DOHH2 (cell line): Measurements from ENCODE around the gene RNF212.

ENCODE experiments used
- H3F3A ChIP-seq: fragments of 200-600 bp; sonication (generic), shearing (Covaris generic); 2 replicates; pipeline ENCODE4 v1.6.0; 2016; ENCODE audit warnings: antibody characterized with exemption, mild to moderate bottlenecking; ENCODE audit not compliant: control insufficient read depth, insufficient read depth
- H3K27ac ChIP-seq: fragments of 200-600 bp; sonication (generic); 2 replicates; pipeline ENCODE4 v1.5.1; 2014; ENCODE audit warnings: low read depth, mild to moderate bottlenecking, low read length, moderate library complexity
- H3K27me3 ChIP-seq: fragments of 200-600 bp; sonication (generic); 2 replicates; pipeline ENCODE4 v1.6.1; 2014; ENCODE audit warnings: mild to moderate bottlenecking, low read length, mixed read lengths; ENCODE audit not compliant: control insufficient read depth
- H3K36me3 ChIP-seq: fragments of 200-600 bp; sonication (generic); 2 replicates; pipeline ENCODE4 v1.6.1; 2014; ENCODE audit warnings: mild to moderate bottlenecking, low read length, moderate library complexity, mixed read lengths; ENCODE audit not compliant: control insufficient read depth
- H3K4me1 ChIP-seq: fragments of 200-600 bp; sonication (generic); 2 replicates; pipeline ENCODE4 v1.6.1; 2014; ENCODE audit warnings: mild to moderate bottlenecking, low read length, mixed read lengths; ENCODE audit not compliant: control insufficient read depth
- H3K4me2 ChIP-seq: fragments of 200-600 bp; sonication (generic); 2 replicates; pipeline ENCODE4 v1.6.0; 2014; ENCODE audit warnings: mild to moderate bottlenecking, low read length, moderate library complexity
- H3K4me3 ChIP-seq: fragments of 200-600 bp; sonication (generic); 2 replicates; pipeline ENCODE4 v1.5.1; 2014; ENCODE audit warnings: mild to moderate bottlenecking, low read length, mixed read lengths
- H3K79me2 ChIP-seq: fragments of 200-600 bp; sonication (generic); 2 replicates; pipeline ENCODE4 v1.6.1; 2014; ENCODE audit warnings: mild to moderate bottlenecking, low read length, mixed read lengths; ENCODE audit not compliant: control insufficient read depth
- H3K9me2 ChIP-seq: fragments of 200-600 bp; sonication (generic); replicated peaks from 2 replicates; pipeline ENCODE4 v1.6.1; 2014; ENCODE audit warnings: mild to moderate bottlenecking, low read length, mixed read lengths; ENCODE audit not compliant: control insufficient read depth
- H3K9me3 ChIP-seq: fragments of 200-600 bp; sonication (generic); 2 replicates; pipeline ENCODE4 v1.6.1; 2014; ENCODE audit warnings: antibody characterized with exemption, low read length, mixed read lengths; ENCODE audit not compliant: control insufficient read depth, insufficient read depth
- H4K20me1 ChIP-seq: fragments of 200-600 bp; sonication (generic); 2 replicates; pipeline ENCODE4 v1.6.0; 2014; ENCODE audit warnings: low read depth, mild to moderate bottlenecking, antibody characterized with exemption, low read length, moderate library complexity; ENCODE audit not compliant: control insufficient read depth, insufficient read depth
- EZH2phosphoT487 ChIP-seq: fragments of 200-600 bp; sonication (generic); IDR thresholded peaks from 2 replicates; pipeline ENCODE4 v1.6.1; 2017; ENCODE audit warnings: borderline replicate concordance, mild to moderate bottlenecking, antibody characterized with exemption, low read length, moderate library complexity, mixed read lengths
- TF ChIP-seq, protein P1 (sequence below): fragments of 200-600 bp; sonication (generic); IDR thresholded peaks from one replicate; pipeline ENCODE4 v1.5.1; 2014; ENCODE audit warnings: antibody characterized with exemption, mild to moderate bottlenecking, low read depth, low read length; ENCODE audit not compliant: poor library complexity, severe bottlenecking

The RNF212 gene

DNA sequence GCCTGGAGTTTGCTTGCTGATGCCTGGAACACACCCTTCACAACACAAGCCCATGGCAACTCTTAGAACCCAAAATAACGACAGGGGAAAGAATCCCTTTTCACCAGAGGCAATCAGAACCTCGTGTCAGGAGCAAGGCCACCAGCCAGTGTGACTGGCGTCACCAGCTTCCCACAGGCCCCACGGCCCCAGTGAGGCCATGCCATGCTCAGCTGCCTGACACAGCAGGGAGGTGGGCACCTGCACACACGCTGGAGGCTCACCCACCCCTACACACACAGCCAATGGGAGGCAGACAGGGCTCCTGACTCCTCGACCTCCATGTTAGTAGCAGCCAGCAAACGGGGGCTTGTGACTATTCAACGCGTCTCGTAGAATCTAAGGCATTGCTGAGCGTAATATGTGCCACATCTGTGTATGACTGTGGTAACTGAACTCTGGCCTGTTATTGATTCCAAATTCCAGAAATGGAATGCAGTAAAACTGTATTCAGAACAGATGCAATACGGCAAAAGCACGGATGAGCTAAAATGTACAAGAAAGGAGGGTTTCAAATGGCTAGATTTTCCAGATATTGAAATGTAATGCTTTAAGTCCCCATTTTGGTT lies 28.5 kb downstream of the RNF212 start:
- Histone ChIP-seq H3K4me2 (no peak overlapping the region), H3K27ac (no peak overlapping the region), H3K4me3 (no peak overlapping the region), H3F3A (no peaks in the 10 kb centered on the region), H4K20me1 (no peaks in the 10 kb centered on the region), H3K4me1 (no peaks in the 10 kb centered on the region; the same call in 1 of the 2 replicates), H3K36me3 (no peaks in the 10 kb centered on the region), H3K27me3 (peaks cover 7% of the 10 kb centered on the region; the same call in 1 of the 2 replicates), H3K79me2 (no peaks in the 10 kb centered on the region), H3K9me2 (no peaks in the 10 kb centered on the region), H3K9me3 (peaks cover 18% of the 10 kb centered on the region; the same call in 1 of the 2 replicates)
- TF ChIP-seq EZH2phosphoT487: no peak
- TF ChIP-seq, protein P1, sequence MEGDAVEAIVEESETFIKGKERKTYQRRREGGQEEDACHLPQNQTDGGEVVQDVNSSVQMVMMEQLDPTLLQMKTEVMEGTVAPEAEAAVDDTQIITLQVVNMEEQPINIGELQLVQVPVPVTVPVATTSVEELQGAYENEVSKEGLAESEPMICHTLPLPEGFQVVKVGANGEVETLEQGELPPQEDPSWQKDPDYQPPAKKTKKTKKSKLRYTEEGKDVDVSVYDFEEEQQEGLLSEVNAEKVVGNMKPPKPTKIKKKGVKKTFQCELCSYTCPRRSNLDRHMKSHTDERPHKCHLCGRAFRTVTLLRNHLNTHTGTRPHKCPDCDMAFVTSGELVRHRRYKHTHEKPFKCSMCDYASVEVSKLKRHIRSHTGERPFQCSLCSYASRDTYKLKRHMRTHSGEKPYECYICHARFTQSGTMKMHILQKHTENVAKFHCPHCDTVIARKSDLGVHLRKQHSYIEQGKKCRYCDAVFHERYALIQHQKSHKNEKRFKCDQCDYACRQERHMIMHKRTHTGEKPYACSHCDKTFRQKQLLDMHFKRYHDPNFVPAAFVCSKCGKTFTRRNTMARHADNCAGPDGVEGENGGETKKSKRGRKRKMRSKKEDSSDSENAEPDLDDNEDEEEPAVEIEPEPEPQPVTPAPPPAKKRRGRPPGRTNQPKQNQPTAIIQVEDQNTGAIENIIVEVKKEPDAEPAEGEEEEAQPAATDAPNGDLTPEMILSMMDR: no peak

DNA sequence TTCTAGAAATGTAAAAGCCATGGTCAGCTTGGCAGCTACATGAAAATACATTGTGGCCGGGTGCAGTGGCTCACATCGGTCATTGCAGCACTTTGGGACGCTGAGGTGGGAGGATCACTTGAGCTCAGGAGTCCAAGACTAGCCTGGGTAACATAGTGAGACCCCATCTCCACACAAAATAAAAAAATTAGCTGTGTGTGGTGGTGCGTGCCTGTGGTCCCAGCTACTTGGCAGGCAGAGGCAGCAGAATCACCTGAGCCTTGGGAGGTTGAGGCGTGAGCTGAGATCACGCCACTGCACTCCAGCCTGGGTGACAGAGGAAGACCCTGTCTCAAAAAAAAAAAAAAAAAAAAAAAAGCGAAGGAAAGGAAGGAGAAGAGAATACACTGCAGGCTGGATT lies 29.0 kb downstream of the RNF212 start:
- Histone ChIP-seq H3K27ac (no peak overlapping the region), H4K20me1 (no peaks in the 10 kb centered on the region), H3K27me3 (peaks cover 7% of the 10 kb centered on the region; the same call in 1 of the 2 replicates), H3K4me1 (no peaks in the 10 kb centered on the region; the same call in 1 of the 2 replicates), H3F3A (no peaks in the 10 kb centered on the region), H3K9me2 (no peaks in the 10 kb centered on the region), H3K79me2 (no peaks in the 10 kb centered on the region), H3K36me3 (no peaks in the 10 kb centered on the region), H3K4me2 (no peak overlapping the region), H3K4me3 (no peak overlapping the region), H3K9me3 (peaks cover 13% of the 10 kb centered on the region; the same call in 1 of the 2 replicates)
- TF ChIP-seq, protein P1: no peak
- no peak for TF ChIP-seq EZH2phosphoT487

DNA sequence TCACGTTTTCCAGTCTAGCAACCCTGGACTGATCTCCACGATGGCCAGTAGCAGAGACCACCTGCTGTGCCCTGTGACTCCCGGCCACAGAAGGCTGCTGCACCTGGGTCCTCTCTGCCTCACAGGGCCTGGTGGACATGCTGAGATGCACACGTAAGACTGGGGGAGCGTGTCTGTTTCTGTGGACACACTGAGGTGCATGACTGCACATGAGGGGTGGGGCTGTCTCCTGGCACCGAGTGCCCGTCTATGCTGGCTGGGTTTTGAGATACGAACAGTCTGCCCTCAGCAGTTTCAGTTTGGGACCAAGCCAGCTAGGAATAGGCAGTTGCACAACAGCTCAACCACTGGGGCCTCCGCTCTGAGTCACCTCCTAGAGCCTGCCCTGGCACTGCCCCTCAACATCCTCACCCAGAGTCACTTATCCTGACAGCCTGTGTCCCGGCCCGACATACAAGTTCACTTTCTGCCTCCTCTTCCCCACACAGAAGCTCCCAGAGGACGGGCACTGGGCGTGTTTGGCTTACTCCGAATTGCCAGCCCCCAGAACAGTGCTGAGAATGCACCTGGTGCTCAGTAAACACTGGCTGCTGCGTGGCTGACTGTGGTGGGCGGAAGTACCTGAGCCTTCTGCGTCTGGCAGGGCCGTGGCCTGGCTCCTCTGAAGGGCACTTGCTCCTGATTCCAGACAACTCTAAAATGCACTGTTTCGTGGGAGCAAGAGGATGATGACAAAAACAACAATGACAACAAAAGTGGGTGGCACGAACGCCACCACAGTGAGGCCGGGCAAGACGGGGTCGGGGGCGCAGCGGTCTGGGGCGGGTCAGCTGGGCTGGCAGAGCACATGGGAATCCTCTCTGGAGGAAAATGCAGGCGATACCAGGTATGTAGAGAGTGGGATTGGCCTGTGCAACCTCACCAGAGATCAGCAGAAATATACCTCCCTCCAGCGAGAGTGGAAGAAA lies 30.9 kb downstream of the RNF212 start:
- no peaks in the 10 kb centered on the region; the same call in 1 of the 2 replicates for H3K4me1 ChIP-seq
- H3K27ac ChIP-seq: no peak overlapping the region
- no peaks in the 10 kb centered on the region for H3K79me2 ChIP-seq
- no peaks in the 10 kb centered on the region for H3K9me3 ChIP-seq
- no peak overlapping the region for H3K4me3 ChIP-seq
- no peaks in the 10 kb centered on the region for H4K20me1 ChIP-seq
- H3F3A ChIP-seq: no peaks in the 10 kb centered on the region
- peaks cover 7% of the 10 kb centered on the region; the same call in 1 of the 2 replicates for H3K27me3 ChIP-seq
- H3K4me2 ChIP-seq: no peak overlapping the region
- H3K9me2 ChIP-seq: no peaks in the 10 kb centered on the region
- no peaks in the 10 kb centered on the region for H3K36me3 ChIP-seq
- no peak for TF ChIP-seq EZH2phosphoT487
- TF ChIP-seq, protein P1: no peak
